Esophagus muscularis mucosa (tissue), 4 donors: ENCODE data around the gene DCDC2.

Experiments
- CTCF ChIP-seq, 3 experiments: fragments of 200-600 bp in 2 of 3; fragments of 450-650 bp in 1 of 3; sonication (generic) in 2 of 3; IDR thresholded peaks; one replicate each; pipeline ENCODE4 v1.5.1; 2017 to 2019; ENCODE audit warnings: antibody characterized with exemption in 3 of 3, mild to moderate bottlenecking in 2 of 3, moderate library complexity in 1 of 3
- EP300 ChIP-seq: sonication (generic); formaldehyde crosslinking; IDR thresholded peaks from one replicate; pipeline ENCODE4 v1.6.1; 2017; ENCODE audit warnings: antibody characterized with exemption
- POLR2A ChIP-seq: fragments of 450-650 bp; IDR thresholded peaks from one replicate; pipeline ENCODE4 v1.6.1; 2017; ENCODE audit warnings: antibody characterized with exemption, moderate library complexity, mild to moderate bottlenecking, low read depth

GRCh38 chr6:24353861-24354260 lies 4.0 kb downstream of the DCDC2 start:
- TF ChIP-seq POLR2A (no peak), CTCF (IDR thresholded peaks at IDR 0.05) (no peak), EP300 (no peak)
